Measurements from ENCODE around the gene RYR3. TPM values are rescaled to one million over a fixed set of nuclear protein-coding genes. Genes with fewer than 3 reads are reported as not detected.

RYR3 gene
- total and polyA plus RNA-seq, 4 donors: 0.88 to 23.1 (median 13.8) TPM

- DNase-seq (no peak), ATAC-seq (ENCODE audit: low FRiP score) (no peak)
- Histone ChIP-seq H3K4me3 (ENCODE audit: low read length in 2 of 2) (no peak overlapping the region), H3K9me3 (ENCODE audit: control insufficient read depth, low read length) (no peaks in the 10 kb centered on the region), H3K27ac (ENCODE audit: low read depth in 1 of 2, low read length in 2 of 2) (no peak overlapping the region), H3K36me3 (ENCODE audit: control insufficient read depth in 1 of 2, insufficient read depth in 2 of 2, low read length in 1 of 2) (no peaks in the 10 kb centered on the region), H3K4me1 (ENCODE audit: control insufficient read depth in 1 of 2, insufficient read depth in 2 of 2, low read length in 2 of 2) (no peaks in the 10 kb centered on the region), H3K27me3 (ENCODE audit: control insufficient read depth in 1 of 2, insufficient read depth in 2 of 2, low read length in 1 of 2) (no peaks in the 10 kb centered on the region)
- WGBS, 2 donors: 84 to 85% methylated on average over 8 of the region's 8 CpGs
- intact Hi-C loops (cut with DNase I): loop anchor here (2.0 to 5.0 kb wide), 4 partner anchors 389 to 466 kb away; partner anchors contain the start of gene RYR3 (in 1 of the 2)
Measured at GRCh38 chr15:33701304-33701696, 390.5 kb downstream of the RYR3 start.

- no peak overlapping the region for H3K27ac ChIP-seq (ENCODE audit: low read depth in 1 of 2, low read length in 2 of 2)
- ATAC-seq (ENCODE audit: low FRiP score) (no peak), DNase-seq (no peak)
- intact Hi-C loops (cut with DNase I): no loop called here
- peaks cover 5% of the 10 kb centered on the region for H3K9me3 ChIP-seq (ENCODE audit: control insufficient read depth, low read length)
- H3K4me3 ChIP-seq (ENCODE audit: low read length in 2 of 2): no peak overlapping the region
- H3K36me3 ChIP-seq (ENCODE audit: control insufficient read depth in 1 of 2, insufficient read depth in 2 of 2, low read length in 1 of 2): peaks cover 0 to 4% of the 10 kb centered on the region in 2 donors
- no peaks in the 10 kb centered on the region for H3K4me1 ChIP-seq (ENCODE audit: control insufficient read depth in 1 of 2, insufficient read depth in 2 of 2, low read length in 2 of 2)
- 84 to 89% methylated on average over 5 of the region's 5 CpGs for WGBS, 2 donors
- H3K27me3 ChIP-seq (ENCODE audit: control insufficient read depth in 1 of 2, insufficient read depth in 2 of 2, low read length in 1 of 2): peaks cover 0 to 2% of the 10 kb centered on the region in 2 donors
Measured at GRCh38 chr15:33706173-33706572, 395.4 kb downstream of the RYR3 start.

GRCh38 chr15:33710748-33711147 is 400.0 kb downstream of the RYR3 start:
- ATAC-seq (ENCODE audit: low FRiP score): no peak
- DNase-seq: no peak
- Histone ChIP-seq H3K27ac (ENCODE audit: low read depth in 1 of 2, low read length in 2 of 2) (no peak overlapping the region), H3K27me3 (ENCODE audit: control insufficient read depth in 1 of 2, insufficient read depth in 2 of 2, low read length in 1 of 2) (peaks cover 0 to 2% of the 10 kb centered on the region in 2 donors), H3K4me3 (ENCODE audit: low read length in 2 of 2) (no peak overlapping the region), H3K36me3 (ENCODE audit: control insufficient read depth in 1 of 2, insufficient read depth in 2 of 2, low read length in 1 of 2) (peaks cover 0 to 4% of the 10 kb centered on the region in 2 donors), H3K9me3 (ENCODE audit: control insufficient read depth, low read length) (peaks cover 5% of the 10 kb centered on the region), H3K4me1 (ENCODE audit: control insufficient read depth in 1 of 2, insufficient read depth in 2 of 2, low read length in 2 of 2) (no peaks in the 10 kb centered on the region)
- intact Hi-C loops (cut with DNase I): no loop called here

- ATAC-seq (ENCODE audit: low FRiP score) (no peak), DNase-seq (no peak)
- H3K4me1 ChIP-seq (ENCODE audit: control insufficient read depth in 1 of 2, insufficient read depth in 2 of 2, low read length in 2 of 2): no peaks in the 10 kb centered on the region
- H3K36me3 ChIP-seq (ENCODE audit: control insufficient read depth in 1 of 2, insufficient read depth in 2 of 2, low read length in 1 of 2): peaks cover 0 to under 1% of the 10 kb centered on the region in 2 donors
- peaks cover 2% of the 10 kb centered on the region for H3K9me3 ChIP-seq (ENCODE audit: control insufficient read depth, low read length)
- WGBS, 2 donors: 91 to 93% methylated on average over 5 of the region's 5 CpGs
- intact Hi-C loops (cut with DNase I): no loop called here
- no peaks in the 10 kb centered on the region for H3K27me3 ChIP-seq (ENCODE audit: control insufficient read depth in 1 of 2, insufficient read depth in 2 of 2, low read length in 1 of 2)
- no peak overlapping the region for H3K27ac ChIP-seq (ENCODE audit: low read depth in 1 of 2, low read length in 2 of 2)
- H3K4me3 ChIP-seq (ENCODE audit: low read length in 2 of 2): no peak overlapping the region
Measured at GRCh38 chr15:33716025-33716424, 405.3 kb downstream of the RYR3 start.

- Histone ChIP-seq H3K27ac (ENCODE audit: low read depth in 1 of 2, low read length in 2 of 2) (no peak overlapping the region), H3K27me3 (ENCODE audit: control insufficient read depth in 1 of 2, insufficient read depth in 2 of 2, low read length in 1 of 2) (no peaks in the 10 kb centered on the region), H3K9me3 (ENCODE audit: control insufficient read depth, low read length) (peaks cover 2% of the 10 kb centered on the region), H3K36me3 (ENCODE audit: control insufficient read depth in 1 of 2, insufficient read depth in 2 of 2, low read length in 1 of 2) (peaks cover 0 to 2% of the 10 kb centered on the region in 2 donors), H3K4me1 (ENCODE audit: control insufficient read depth in 1 of 2, insufficient read depth in 2 of 2, low read length in 2 of 2) (no peaks in the 10 kb centered on the region), H3K4me3 (ENCODE audit: low read length in 2 of 2) (no peak overlapping the region)
- ATAC-seq (ENCODE audit: low FRiP score): no peak
- DNase-seq: no peak
- intact Hi-C loops (cut with DNase I): no loop called here
- WGBS, 2 donors: 90 to 92% methylated on average over 5 of the region's 5 CpGs
Measured at GRCh38 chr15:33720952-33721351, 410.2 kb downstream of the RYR3 start.

- 67 to 76% methylated on average over 2 of the region's 2 CpGs for whole genome bisulfite sequencing, 2 donors
- Histone ChIP-seq H3K9me3 (ENCODE audit: control insufficient read depth, low read length) (peaks cover 2% of the 10 kb centered on the region), H3K4me1 (ENCODE audit: control insufficient read depth in 1 of 2, insufficient read depth in 2 of 2, low read length in 2 of 2) (no peaks in the 10 kb centered on the region), H3K27me3 (ENCODE audit: control insufficient read depth in 1 of 2, insufficient read depth in 2 of 2, low read length in 1 of 2) (no peaks in the 10 kb centered on the region), H3K36me3 (ENCODE audit: control insufficient read depth in 1 of 2, insufficient read depth in 2 of 2, low read length in 1 of 2) (peaks cover 0 to 2% of the 10 kb centered on the region in 2 donors), H3K27ac (ENCODE audit: low read depth in 1 of 2, low read length in 2 of 2) (no peak overlapping the region), H3K4me3 (ENCODE audit: low read length in 2 of 2) (no peak overlapping the region)
- intact Hi-C loops (cut with DNase I): no loop called here
- ATAC-seq (ENCODE audit: low FRiP score) (no peak), DNase-seq (no peak)
Measured at GRCh38 chr15:33722005-33722672, 411.4 kb downstream of the RYR3 start.

GRCh38 chr15:33722673-33723015 is 411.9 kb downstream of the RYR3 start:
- ATAC-seq (ENCODE audit: low FRiP score) (no peak), DNase-seq (no peak)
- no peak overlapping the region for H3K27ac ChIP-seq (ENCODE audit: low read depth in 1 of 2, low read length in 2 of 2)
- H3K36me3 ChIP-seq (ENCODE audit: control insufficient read depth in 1 of 2, insufficient read depth in 2 of 2, low read length in 1 of 2): peaks cover 0 to 2% of the 10 kb centered on the region in 2 donors
- intact Hi-C loops (cut with DNase I): no loop called here
- 94 to 95% methylated on average over 12 of the region's 12 CpGs for WGBS, 2 donors
- no peak overlapping the region for H3K4me3 ChIP-seq (ENCODE audit: low read length in 2 of 2)
- H3K27me3 ChIP-seq (ENCODE audit: control insufficient read depth in 1 of 2, insufficient read depth in 2 of 2, low read length in 1 of 2): no peaks in the 10 kb centered on the region
- peaks cover 2% of the 10 kb centered on the region for H3K9me3 ChIP-seq (ENCODE audit: control insufficient read depth, low read length)
- no peaks in the 10 kb centered on the region for H3K4me1 ChIP-seq (ENCODE audit: control insufficient read depth in 1 of 2, insufficient read depth in 2 of 2, low read length in 2 of 2)

GRCh38 chr15:33724321-33725036 is 413.7 kb downstream of the RYR3 start:
- Histone ChIP-seq H3K4me1 (ENCODE audit: control insufficient read depth in 1 of 2, insufficient read depth in 2 of 2, low read length in 2 of 2) (no peaks in the 10 kb centered on the region), H3K9me3 (ENCODE audit: control insufficient read depth, low read length) (no peaks in the 10 kb centered on the region), H3K27me3 (ENCODE audit: control insufficient read depth in 1 of 2, insufficient read depth in 2 of 2, low read length in 1 of 2) (no peaks in the 10 kb centered on the region), H3K27ac (ENCODE audit: low read depth in 1 of 2, low read length in 2 of 2) (no peak overlapping the region), H3K36me3 (ENCODE audit: control insufficient read depth in 1 of 2, insufficient read depth in 2 of 2, low read length in 1 of 2) (peaks cover 0 to 2% of the 10 kb centered on the region in 2 donors), H3K4me3 (ENCODE audit: low read length in 2 of 2) (no peak overlapping the region)
- 64 to 72% methylated on average over 5 of the region's 5 CpGs for WGBS, 2 donors
- DNase-seq (no peak), ATAC-seq (ENCODE audit: low FRiP score) (no peak)
- intact Hi-C loops (cut with DNase I): no loop called here

- no peak overlapping the region for H3K27ac ChIP-seq (ENCODE audit: low read depth in 1 of 2, low read length in 2 of 2)
- WGBS, 2 donors: 88 to 92% methylated on average over 4 of the region's 4 CpGs
- peaks cover 0 to 3% of the 10 kb centered on the region in 2 donors for H3K36me3 ChIP-seq (ENCODE audit: control insufficient read depth in 1 of 2, insufficient read depth in 2 of 2, low read length in 1 of 2)
- H3K9me3 ChIP-seq (ENCODE audit: control insufficient read depth, low read length): no peaks in the 10 kb centered on the region
- intact Hi-C loops (cut with DNase I): no loop called here
- no peak overlapping the region for H3K4me3 ChIP-seq (ENCODE audit: low read length in 2 of 2)
- H3K4me1 ChIP-seq (ENCODE audit: control insufficient read depth in 1 of 2, insufficient read depth in 2 of 2, low read length in 2 of 2): no peaks in the 10 kb centered on the region
- no peak for ATAC-seq (ENCODE audit: low FRiP score)
- H3K27me3 ChIP-seq (ENCODE audit: control insufficient read depth in 1 of 2, insufficient read depth in 2 of 2, low read length in 1 of 2): no peaks in the 10 kb centered on the region
- DNase-seq: no peak
Measured at GRCh38 chr15:33729653-33730052, 418.9 kb downstream of the RYR3 start.

All from aorta (tissue), 5 donors.